ENCODE results near the gene STUB1.

DNA sequence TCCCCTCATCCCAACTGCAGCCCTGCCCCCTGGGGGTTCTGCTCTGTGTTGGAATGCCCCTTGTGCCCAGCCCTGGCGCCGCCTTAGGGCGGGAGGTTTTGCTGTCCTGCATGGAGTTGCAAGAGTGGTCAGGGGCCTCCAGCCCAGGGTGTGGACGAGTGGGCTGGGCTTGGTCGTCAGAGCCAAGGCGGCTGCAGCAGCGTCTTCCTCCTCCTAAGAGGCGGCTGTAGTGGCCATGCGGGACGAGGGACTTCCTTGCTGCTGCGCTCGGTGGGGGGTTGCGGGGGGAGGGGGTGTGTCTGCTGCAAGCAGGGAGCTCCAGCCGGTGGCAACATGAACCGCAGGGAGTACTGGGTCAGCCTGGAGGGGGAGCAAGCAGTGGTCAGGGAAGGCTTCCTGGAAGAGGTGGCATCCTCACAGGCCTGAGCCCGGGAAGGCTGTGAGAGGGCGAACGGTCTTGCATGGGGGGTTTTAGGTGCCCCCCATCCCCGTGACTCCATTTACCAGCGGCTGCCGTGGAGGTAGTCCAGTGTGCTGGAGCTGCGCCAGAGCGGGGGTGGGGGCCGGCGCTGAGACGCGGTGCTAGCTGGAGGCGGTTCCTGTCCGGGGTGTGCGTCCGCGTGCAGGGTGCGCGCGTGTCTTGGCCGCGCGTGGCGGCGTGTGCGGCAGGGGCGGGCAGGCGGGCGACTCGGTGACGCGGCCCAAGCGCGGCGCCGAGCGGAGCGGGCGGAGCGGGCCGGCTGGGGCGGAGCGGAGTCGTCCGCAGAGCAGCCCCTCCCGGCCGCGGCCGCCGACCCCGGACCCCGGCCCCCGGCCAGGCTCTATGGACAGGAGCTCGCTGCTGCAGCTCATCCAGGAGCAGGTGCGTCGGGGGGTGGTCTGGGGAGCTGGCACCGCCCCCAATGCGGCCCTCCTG is 5.0 kb upstream of the STUB1 start, which contains the start of gene RHBDL1:
- TF ChIP-seq, protein P1, sequence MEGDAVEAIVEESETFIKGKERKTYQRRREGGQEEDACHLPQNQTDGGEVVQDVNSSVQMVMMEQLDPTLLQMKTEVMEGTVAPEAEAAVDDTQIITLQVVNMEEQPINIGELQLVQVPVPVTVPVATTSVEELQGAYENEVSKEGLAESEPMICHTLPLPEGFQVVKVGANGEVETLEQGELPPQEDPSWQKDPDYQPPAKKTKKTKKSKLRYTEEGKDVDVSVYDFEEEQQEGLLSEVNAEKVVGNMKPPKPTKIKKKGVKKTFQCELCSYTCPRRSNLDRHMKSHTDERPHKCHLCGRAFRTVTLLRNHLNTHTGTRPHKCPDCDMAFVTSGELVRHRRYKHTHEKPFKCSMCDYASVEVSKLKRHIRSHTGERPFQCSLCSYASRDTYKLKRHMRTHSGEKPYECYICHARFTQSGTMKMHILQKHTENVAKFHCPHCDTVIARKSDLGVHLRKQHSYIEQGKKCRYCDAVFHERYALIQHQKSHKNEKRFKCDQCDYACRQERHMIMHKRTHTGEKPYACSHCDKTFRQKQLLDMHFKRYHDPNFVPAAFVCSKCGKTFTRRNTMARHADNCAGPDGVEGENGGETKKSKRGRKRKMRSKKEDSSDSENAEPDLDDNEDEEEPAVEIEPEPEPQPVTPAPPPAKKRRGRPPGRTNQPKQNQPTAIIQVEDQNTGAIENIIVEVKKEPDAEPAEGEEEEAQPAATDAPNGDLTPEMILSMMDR (IDR thresholded peaks at IDR 0.05), result no peak
- TF ChIP-seq POLR2A (IDR thresholded peaks at IDR 0.05) (no peak), POLR2AphosphoS5 (IDR thresholded peaks at IDR 0.05; ENCODE audit: insufficient read depth in 1 of 2, low read depth in 1 of 2) (no peak)

Data from vagina (tissue), 2 donors.